ENCODE data around the gene SLC1A3.

SLC1A3 gene

DNA sequence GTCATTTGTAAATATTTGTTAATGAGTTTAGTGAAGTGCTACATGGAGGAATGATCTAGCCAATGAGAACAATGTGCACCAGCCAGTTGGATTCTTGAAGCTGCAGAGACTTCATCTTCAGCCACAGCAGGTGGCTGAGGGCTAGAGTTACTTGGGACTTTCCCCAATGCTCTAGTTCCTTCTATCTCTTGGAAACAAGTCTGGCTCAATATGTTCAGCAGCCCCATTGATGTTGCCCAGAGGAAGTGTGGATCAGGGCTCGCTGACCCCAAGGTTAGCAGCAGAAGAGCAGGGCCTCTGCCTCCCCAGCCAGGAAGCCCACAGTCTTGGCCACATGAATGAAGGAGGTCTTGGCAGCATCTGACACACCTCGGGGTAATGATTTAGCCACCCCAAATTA lies 117.5 kb downstream of the SLC1A3 start:
- DNase-seq: no peak

DNA sequence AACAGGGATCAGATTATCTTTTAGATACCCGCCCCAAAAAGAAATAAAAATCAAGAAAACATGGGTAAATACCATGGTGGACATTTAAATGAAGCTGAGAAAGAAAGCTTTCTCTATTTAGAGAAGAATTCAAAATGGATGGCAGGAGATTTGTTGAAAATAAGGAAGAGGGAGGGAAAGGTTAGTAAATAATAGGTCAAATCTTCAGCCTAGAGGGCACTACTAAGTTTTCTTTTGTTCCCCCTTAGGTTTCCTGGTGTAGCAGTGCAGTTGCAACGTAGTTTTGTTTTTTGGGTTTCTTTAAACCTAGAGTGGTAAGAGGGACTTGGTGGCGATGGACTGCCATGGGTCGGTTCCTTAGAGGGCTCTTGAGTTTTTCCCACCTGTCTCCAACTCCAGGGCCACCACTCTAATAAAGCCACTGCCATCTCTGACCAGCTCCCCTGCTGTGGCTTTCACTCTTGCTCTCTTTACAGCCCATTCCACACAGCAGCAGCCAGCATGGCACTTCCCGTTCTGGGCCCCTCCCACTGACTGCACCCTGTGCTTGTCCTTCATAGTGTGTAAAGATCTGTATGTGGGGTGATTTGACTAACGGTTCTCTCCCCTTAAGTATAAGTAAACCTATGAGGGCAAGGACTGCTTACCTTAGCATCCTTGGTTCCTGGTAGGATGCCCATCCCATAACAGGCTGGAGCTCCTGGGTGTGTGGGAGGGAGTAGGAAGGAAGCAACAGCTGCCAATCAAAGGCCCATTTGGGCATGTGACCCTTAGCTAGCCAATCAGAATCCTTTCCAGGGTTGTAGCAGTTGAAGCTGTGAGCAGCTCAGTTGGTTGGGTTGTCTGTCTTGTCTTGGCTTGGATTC lies 118.3 kb downstream of the SLC1A3 start:
- DNase-seq: no peak

DNA sequence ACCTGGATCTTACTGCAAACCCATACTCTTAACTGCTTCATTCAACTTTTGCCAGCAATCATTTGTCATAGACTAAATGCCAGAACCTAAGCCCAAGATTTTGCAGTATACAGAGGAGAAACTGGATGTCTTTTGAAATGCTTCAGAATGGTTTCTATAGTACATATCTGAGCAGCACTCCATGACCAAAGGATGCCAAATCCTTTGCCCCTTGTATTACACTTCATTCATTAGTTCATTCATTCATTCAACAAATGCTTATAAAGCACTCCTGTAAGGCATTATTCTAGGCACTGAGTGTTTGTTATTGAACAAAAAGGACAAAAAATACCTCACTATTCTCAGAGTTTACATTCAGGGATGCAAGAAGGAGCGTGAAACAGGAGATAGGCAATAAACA lies 119.9 kb downstream of the SLC1A3 start:
- DNase-seq: no peak

DNA sequence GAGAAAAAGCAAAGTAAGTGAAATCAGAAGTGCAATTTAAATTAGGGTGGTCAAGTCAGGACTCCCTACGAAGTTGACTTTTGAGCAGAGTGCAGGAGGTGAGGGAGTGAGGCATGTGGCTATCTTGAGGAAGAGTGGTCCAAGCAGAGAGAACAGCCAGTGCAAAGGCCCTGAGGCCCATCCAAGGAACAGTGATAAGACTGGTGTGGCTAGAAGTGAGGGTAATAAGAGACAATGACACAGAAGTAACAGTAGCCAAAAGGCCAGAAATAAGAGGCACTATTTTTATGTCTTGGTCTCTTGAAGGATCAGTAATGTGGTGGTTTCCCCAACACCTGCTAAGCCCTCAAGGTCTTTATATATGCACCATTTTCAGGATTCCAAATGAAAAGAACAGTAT lies 120.4 kb downstream of the SLC1A3 start:
- DNase-seq: no peak

DNA sequence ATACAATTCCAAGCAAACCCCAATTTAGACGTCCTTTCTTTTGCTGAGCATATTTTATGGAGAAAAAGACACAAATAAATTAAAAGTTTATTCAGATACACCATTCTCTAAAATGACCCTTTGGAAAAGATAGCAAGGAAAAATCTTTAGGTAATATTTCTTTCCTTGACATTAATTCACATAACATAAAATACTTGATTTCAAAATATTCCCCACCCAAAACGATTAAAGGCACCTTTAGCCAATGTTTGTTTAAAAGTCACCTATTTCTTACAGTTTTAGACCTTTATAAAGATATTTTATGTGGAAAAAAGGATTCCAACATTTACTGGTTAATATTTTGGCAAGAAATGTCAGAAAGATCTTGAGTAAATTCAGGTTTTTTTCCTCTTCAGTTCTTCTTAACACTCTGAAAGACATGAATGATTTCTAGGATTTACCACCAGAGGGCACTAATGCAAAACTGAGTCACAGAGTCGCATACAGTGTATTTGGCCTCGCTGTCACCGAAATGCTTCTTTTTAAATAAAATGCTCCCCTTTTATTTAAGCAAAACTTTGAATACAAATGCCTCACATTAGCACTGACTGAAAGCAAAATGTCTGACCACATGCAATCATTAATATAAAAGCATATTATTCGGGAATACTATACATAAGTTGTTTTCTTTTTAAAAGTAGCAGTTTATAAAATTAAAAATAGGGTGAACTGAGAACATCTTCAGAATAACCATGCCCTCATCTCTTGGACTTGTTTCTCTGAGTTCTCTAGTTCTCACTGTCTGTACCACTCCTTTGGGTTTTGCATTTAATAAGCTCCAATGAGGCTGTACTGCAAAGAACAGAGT lies 122.5 kb downstream of the SLC1A3 start:
- DNase-seq: peak; percentile 69

DNA sequence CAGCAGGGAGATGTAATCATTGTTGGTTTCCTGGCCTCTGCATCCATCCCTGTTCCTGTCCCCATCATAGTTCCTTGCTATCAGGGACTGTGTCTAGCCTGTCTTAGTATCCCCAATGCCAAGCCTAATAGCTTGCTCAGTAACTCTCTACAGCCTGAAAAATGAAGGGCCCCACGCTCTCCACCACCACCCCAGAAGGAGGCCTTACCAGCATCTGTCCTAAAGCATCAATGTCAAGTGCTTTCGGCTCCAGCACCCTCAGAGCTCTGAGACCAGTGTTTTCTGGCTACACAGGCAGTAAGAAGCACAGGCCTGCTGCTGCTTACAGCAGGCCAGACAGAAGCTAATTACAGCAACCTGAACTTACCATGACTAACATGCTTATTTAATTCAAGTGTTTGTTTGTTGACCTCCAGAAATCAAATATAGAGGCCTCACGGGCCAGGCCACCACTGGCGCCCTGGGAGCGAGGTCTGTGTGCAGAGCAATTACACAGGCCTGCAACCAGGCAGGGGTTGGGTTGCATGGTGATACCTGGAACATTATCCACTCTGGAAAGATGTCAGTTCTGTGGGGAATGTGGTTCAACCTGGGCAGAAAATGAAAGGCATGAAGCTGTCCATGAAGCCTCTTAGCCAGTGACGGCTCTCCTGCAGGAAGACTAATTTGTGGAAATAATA lies 124.3 kb downstream of the SLC1A3 start:
- DNase-seq: no peak

DNA sequence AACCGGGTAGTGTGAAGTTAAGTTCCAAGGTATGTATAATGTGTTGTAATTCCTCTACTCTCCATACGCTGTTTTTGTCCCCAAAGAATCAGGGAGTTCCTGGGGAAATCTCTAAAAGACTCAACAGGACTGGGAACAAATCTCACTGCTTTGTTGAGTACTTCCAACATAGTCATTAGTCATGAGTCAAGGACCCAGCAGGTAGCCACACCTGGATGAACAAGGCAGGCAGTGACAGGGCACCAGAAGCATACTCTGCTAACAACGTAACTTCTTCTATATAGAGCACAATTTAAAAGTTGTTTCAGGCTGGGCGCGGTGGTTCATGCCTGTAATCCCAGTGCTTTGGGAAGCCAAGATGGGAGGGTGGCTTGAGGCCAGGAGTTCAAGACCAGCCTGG lies 126.8 kb downstream of the SLC1A3 start:
- DNase-seq: no peak

DNA sequence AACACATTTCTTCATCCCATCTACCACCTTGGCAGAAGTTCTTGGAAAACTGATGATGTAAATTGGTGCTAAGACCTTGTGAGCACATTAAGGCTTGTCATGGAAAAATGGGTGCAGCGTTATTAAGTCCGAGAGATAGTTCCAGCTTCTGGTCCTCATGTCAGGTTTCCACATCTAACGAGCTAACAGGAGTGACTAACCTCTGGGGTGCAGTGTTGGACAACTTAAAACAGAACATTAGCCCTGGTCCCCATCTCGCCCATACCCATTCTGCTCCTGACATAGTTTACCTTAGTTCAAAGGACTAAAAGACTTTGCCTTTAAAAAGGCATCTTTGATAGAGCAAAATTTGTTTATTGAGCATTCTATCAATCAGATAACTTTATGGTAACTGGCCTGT lies 128.0 kb downstream of the SLC1A3 start:
- DNase-seq: no peak

DNA sequence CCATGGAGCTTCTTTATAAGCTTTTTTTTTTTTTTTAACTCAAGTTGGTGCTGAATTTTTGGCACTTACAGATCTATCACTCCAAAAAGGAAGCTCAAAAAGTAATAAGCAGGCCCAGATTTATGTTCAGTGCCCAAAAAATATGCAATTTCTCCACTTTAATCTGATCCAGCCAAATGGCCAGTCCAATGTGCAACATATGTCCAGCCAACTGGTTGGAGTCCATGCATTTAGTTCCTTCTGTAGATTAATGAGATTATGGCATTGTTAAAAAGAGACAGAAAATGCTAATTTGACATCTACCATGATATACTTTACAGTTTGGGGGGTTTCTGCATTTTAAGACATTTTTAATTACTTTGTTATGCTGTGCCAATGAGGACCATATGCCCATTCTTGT lies 129.5 kb downstream of the SLC1A3 start:
- no peak for DNase-seq

Data from NCI-H2171 (cell line).